Upper lobe of left lung (tissue), 4 donors: ENCODE measurements around the gene WIPF1.

Source experiments
- EP300 ChIP-seq, 4 donors: sonication (generic); formaldehyde crosslinking; IDR thresholded peaks; one replicate each; pipeline ENCODE4 v1.5.1; 2017; ENCODE audit warnings: antibody characterized with exemption in 4 of 4, control low read depth in 2 of 4
- POLR2A ChIP-seq, 4 donors: fragments of 450-650 bp; IDR thresholded peaks; one replicate each; pipeline ENCODE4 v1.5.1; 2016 to 2017; ENCODE audit warnings: antibody characterized with exemption in 4 of 4, mild to moderate bottlenecking in 2 of 4
- POLR2AphosphoS5 ChIP-seq, 2 donors: sonication (generic); formaldehyde crosslinking; IDR thresholded peaks; one replicate each; pipeline ENCODE4 v1.5.1; 2017; ENCODE audit warnings: antibody characterized with exemption in 2 of 2
- TF ChIP-seq, protein P1 (sequence below), 6 experiments: fragments of 450-650 bp in 4 of 6; fragments of 200-600 bp in 2 of 6; sonication (generic) in 2 of 6; IDR thresholded peaks; one replicate each; pipeline ENCODE4 v1.5.1; 2016 to 2019; ENCODE audit warnings: antibody characterized with exemption in 6 of 6

DNA sequence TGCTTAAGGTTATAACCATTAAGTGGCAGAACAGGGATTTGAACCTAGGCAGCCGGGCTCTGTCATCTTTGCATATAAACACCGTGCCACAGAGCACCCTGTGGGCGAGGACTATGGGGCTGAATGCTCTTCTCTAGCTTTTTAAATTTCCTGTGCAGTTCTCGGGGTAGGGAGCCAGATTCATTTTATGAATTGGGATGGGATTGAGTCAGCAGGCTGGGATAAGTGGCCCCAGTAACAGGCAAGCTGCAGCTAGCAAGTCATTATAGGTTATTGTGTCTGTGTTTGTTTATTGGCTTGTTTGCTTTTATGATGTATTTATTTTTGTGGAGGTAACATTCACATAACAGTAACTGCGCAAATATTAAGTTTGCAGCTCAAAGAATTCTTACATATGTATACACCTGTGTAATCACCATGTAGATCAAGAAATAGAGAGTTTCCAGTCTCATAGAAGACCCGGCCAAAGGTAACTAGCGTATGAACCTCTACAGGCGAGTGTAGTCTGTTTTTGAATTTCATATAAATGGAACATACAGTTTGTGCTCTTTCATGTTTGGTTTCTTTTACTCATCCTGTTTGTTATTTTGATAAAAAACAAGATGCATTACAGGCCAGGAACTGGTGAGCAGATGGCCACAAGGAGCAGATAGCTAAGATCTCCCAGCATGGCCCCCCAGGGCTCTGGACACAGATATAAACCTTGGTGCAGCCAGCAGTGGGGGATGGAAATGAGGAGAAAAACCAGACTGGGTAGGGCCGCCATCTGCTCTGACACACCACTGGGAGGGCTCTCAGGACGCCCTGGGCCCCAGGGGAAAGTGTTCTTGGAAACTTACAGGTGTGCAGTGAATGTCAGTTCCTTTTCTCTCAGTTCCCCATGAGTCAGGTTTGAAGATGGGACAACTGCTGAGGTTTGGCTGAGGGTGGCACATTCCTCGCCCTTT lies 61.6 kb downstream of the WIPF1 start:
- TF ChIP-seq POLR2A (IDR thresholded peaks at IDR 0.05): no peak
- TF ChIP-seq, protein P1, sequence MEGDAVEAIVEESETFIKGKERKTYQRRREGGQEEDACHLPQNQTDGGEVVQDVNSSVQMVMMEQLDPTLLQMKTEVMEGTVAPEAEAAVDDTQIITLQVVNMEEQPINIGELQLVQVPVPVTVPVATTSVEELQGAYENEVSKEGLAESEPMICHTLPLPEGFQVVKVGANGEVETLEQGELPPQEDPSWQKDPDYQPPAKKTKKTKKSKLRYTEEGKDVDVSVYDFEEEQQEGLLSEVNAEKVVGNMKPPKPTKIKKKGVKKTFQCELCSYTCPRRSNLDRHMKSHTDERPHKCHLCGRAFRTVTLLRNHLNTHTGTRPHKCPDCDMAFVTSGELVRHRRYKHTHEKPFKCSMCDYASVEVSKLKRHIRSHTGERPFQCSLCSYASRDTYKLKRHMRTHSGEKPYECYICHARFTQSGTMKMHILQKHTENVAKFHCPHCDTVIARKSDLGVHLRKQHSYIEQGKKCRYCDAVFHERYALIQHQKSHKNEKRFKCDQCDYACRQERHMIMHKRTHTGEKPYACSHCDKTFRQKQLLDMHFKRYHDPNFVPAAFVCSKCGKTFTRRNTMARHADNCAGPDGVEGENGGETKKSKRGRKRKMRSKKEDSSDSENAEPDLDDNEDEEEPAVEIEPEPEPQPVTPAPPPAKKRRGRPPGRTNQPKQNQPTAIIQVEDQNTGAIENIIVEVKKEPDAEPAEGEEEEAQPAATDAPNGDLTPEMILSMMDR (IDR thresholded peaks at IDR 0.05): no peak
- TF ChIP-seq POLR2AphosphoS5 (IDR thresholded peaks at IDR 0.05): no peak
- no peak for TF ChIP-seq EP300 (IDR thresholded peaks at IDR 0.05)
